Activated CD8-positive, alpha-beta T cell treated with anti-CD3 and anti-CD28 coated beads for 36 hours (primary cell): Measurements from ENCODE around the gene ADCY6. TPM values are rescaled to one million over a fixed set of nuclear protein-coding genes. Genes with fewer than 3 reads are reported as not detected.
"Not testable (repeated sequence)": the region's sequence is repeated elsewhere in the genome, so short reads cannot be mapped to it uniquely, and the experiment has no call there.

Source experiments
- ATAC-seq: fragments of 200-7000 bp; cut with Tn5 transposase; one replicate; pipeline ENCODE4 v1.10.0; 2021; ENCODE audit warnings: mild to moderate bottlenecking, moderate library complexity
- CTCF ChIA-PET: fragments of 350-600 bp; sonication (Branson Sonifier 250); formaldehyde crosslinking; loops from one replicate; lab custom pipeline; 2021; ENCODE audit warnings: antibody characterized with exemption; lab: Charles Lee
- POLR2A ChIA-PET: fragments of 350-600 bp; sonication (Branson Sonifier 250); formaldehyde crosslinking; loops from one replicate; lab custom pipeline; 2021; ENCODE audit warnings: antibody characterized with exemption; lab: Charles Lee
- DNase-seq: peaks from one replicate; pipeline ENCODE4 v3.0.0-alpha.2; 2020
- H3K27ac Mint-ChIP-seq: one replicate; pipeline ENCODE4 v1.8.0; 2021; ENCODE audit warnings: mild to moderate bottlenecking, mixed read lengths
- H3K27me3 Mint-ChIP-seq: one replicate; pipeline ENCODE4 v1.8.0; 2021; ENCODE audit warnings: mixed read lengths
- H3K36me3 Mint-ChIP-seq: one replicate; pipeline ENCODE4 v1.8.0; 2021; ENCODE audit warnings: low read depth, mixed read lengths
- H3K4me1 Mint-ChIP-seq: one replicate; pipeline ENCODE4 v1.8.0; 2021; ENCODE audit warnings: low read depth, mixed read lengths
- H3K4me3 Mint-ChIP-seq: one replicate; pipeline ENCODE4 v1.8.0; 2021; ENCODE audit warnings: mild to moderate bottlenecking, moderate library complexity, mixed read lengths
- H3K9me3 Mint-ChIP-seq: one replicate; pipeline ENCODE4 v1.8.0; 2021; ENCODE audit warnings: mixed read lengths
- CTCF ChIP-seq: fragments of 200-600 bp; IDR thresholded peaks from one replicate; pipeline ENCODE4 v1.8.0; 2022; ENCODE audit warnings: antibody characterized with exemption, mild to moderate bottlenecking
- intact Hi-C: fragments of 100-400 bp; cut with micrococcal nuclease; formaldehyde crosslinking; loops from one replicate; pipeline ENCODE4 v1.10.0; 2022
- microRNA-seq: library from miRNA; unstranded; fragments of <30 nt; microRNA quantifications from one replicate; pipeline ENCODE4 v1.2.0, GENCODE V29; 2022; ENCODE audit warnings: borderline microRNAs expressed, borderline replicate concordance
- total RNA-seq, 2 experiments: library from RNA; stranded (reverse); gene quantifications; one replicate each; pipeline ENCODE4 v1.2.3, GENCODE V29; 2021

Gene ADCY6
- total RNA-seq, 2 experiments from 2014 or later, result not detected

- no peak for ATAC-seq
- Mint-ChIP-seq H3K9me3 (no peaks in the 10 kb centered on the region), H3K4me3 (no peak overlapping the region), H3K36me3 (no peaks in the 10 kb centered on the region), H3K27me3 (peaks cover 4% of the 10 kb centered on the region), H3K27ac (no peak overlapping the region), H3K4me1 (no peaks in the 10 kb centered on the region)
- no peak for TF ChIP-seq CTCF
- ChIA-PET POLR2A (no interaction called here), CTCF (interaction anchor here (1.1 kb wide), 1 partner anchor 11 kb away, joined by 3 read pairs; no protein-coding TSS in a partner anchor)
- intact Hi-C loops, result no loop called here
- DNase-seq, result no peak
Observed at GRCh38 chr12:48728807-48729206, 60.1 kb downstream of the ADCY6 start.

DNA sequence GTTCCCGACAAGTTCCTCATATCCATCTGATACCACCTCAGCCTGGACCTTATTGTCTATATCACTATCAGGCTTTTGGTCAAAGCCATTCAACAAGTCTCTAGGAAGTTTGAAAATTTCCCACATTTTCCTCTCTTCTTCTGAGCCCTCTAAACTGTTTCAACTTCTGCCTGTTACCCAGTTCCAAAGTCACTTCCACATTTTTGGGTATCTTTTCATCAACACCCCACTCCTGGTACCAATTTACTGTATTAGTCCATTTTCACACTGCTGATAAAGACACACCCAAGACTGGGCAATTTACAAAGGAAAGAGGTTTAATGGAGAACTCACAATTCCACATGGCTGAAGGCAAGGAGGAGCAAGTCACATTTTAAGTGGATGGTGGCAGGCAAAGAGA lies 68.2 kb downstream of the ADCY6 start:
- H3K9me3 Mint-ChIP-seq, result peaks cover 16% of the 10 kb centered on the region
- intact Hi-C loops, H3K27me3 Mint-ChIP-seq: not testable (repeated sequence)

GRCh38 chr12:48720171-48720570 lies 68.7 kb downstream of the ADCY6 start:
- H3K27ac Mint-ChIP-seq, intact Hi-C loops, ATAC-seq, POLR2A ChIA-PET, CTCF ChIA-PET, H3K4me3 Mint-ChIP-seq, H3K27me3 Mint-ChIP-seq, H3K4me1 Mint-ChIP-seq, DNase-seq: not testable (repeated sequence)
- Mint-ChIP-seq H3K36me3 (peaks cover 17% of the 10 kb centered on the region), H3K9me3 (peaks cover 16% of the 10 kb centered on the region)

More for the DNA sequence above, 68.2 kb downstream of the ADCY6 start:
- H3K4me1 Mint-ChIP-seq, DNase-seq, H3K27ac Mint-ChIP-seq, ATAC-seq, CTCF ChIA-PET, H3K4me3 Mint-ChIP-seq, POLR2A ChIA-PET: not testable (repeated sequence)
- H3K36me3 Mint-ChIP-seq, result peaks cover 13% of the 10 kb centered on the region

DNA sequence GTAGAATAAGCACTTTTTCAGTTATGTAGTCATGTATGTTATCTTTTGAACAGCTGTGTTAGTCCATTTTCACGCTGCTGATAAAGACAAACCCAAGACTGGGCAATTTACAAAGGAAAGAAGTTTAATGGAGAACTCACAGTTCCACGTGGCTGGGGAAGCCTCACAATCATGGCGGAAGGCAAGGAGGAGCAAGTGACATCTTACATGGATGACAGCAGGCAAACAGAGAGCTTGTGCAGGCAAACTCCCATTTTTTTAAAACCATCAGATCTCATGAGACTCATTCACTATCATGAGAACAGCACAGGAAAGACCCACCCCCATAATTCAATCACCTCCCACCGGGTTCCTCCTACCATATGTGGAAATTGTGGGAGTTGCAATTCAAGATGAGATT lies 69.9 kb downstream of the ADCY6 start:
- H3K27me3 Mint-ChIP-seq, DNase-seq, intact Hi-C loops, H3K4me3 Mint-ChIP-seq, H3K27ac Mint-ChIP-seq, ATAC-seq, POLR2A ChIA-PET: not testable (repeated sequence)
- Mint-ChIP-seq H3K9me3 (peaks cover 16% of the 10 kb centered on the region), H3K4me1 (peaks cover 21% of the 10 kb centered on the region), H3K36me3 (peaks cover 26% of the 10 kb centered on the region)
- CTCF ChIA-PET, result interaction anchor here (1.4 kb wide), 1 partner anchor 10 kb away, joined by 3 read pairs; no protein-coding TSS in a partner anchor

- no peak for TF ChIP-seq CTCF
- Mint-ChIP-seq H3K36me3 (peaks cover 36% of the 10 kb centered on the region), H3K9me3 (peaks cover 16% of the 10 kb centered on the region), H3K27me3 (no peaks in the 10 kb centered on the region), H3K27ac (peak overlapping the region; percentile 97), H3K4me3 (peak overlapping the region; percentile 94), H3K4me1 (peaks cover 31% of the 10 kb centered on the region)
- POLR2A ChIA-PET, result interaction anchor here (0.8 to 4.5 kb wide), 7 partner anchors 14 to 518 kb away, joined by 3 to 34 read pairs (median 3); partner anchors contain the start of genes DDX23 and KANSL2
- CTCF ChIA-PET, result interaction anchor here (0.8 kb wide), 2 partner anchors 33 to 35 kb away, joined by 3 read pairs; no protein-coding TSS in a partner anchor
- DNase-seq (no peak), ATAC-seq (no peak)
- intact Hi-C loops, result no loop called here
Observed at GRCh38 chr12:48717252-48717695, 71.6 kb downstream of the ADCY6 start.

- H3K27ac Mint-ChIP-seq, result peak within 1 kb of the TSS; percentile 97
- intact Hi-C loops, result no loop called here
- no peaks in the 10 kb centered on the region for H3K27me3 Mint-ChIP-seq
- peak; percentile 94 for ATAC-seq
- ChIA-PET CTCF (interaction anchor here (0.8 kb wide), 1 partner anchor 34 kb away, joined by 3 read pairs; no protein-coding TSS in a partner anchor), POLR2A (interaction anchor here (0.6 to 4.5 kb wide), 13 partner anchors 10 to 517 kb away, joined by 3 to 34 read pairs (median 3); partner anchors contain the start of genes DDX23, KANSL2 and TUBA1B)
- peaks cover 32% of the 10 kb centered on the region for H3K4me1 Mint-ChIP-seq
- peak within 1 kb of the TSS; percentile 94 for H3K4me3 Mint-ChIP-seq
- H3K36me3 Mint-ChIP-seq, result peaks cover 40% of the 10 kb centered on the region
- TF ChIP-seq CTCF, result no peak
- DNase-seq, result peak; percentile 100
- H3K9me3 Mint-ChIP-seq, result peaks cover 16% of the 10 kb centered on the region
Observed at GRCh38 chr12:48716493-48717251, 72.2 kb downstream of the ADCY6 start, which contains the start of gene CCNT1. CCNT1 (minus strand) TSS chr12:48716707; CDS start chr12:48716675, 32 bp downstream.

Small RNA genes within 50 kb of the gene (microRNA-seq; reads per million reads assigned to microRNA genes)
- not detected for gene MIR4701

Other genes with a start within 250 kb of the ADCY6 start
- not detected for gene LALBA, start 219.0 kb downstream of the ADCY6 start, total RNA-seq
- gene KANSL2, start 106.9 kb downstream of the ADCY6 start, total RNA-seq, result 10 to 100 TPM; 45.9 to 47.3 TPM
- gene CCNT1, start 72.4 kb downstream of the ADCY6 start, total RNA-seq, result 10 to 100 TPM; 68.7 to 73.8 TPM
- 1 to 10 TPM; 7.7 to 8.2 TPM for gene CACNB3, start 29.4 kb upstream of the ADCY6 start, total RNA-seq
- gene DDX23, start 63.1 kb upstream of the ADCY6 start, total RNA-seq, result 10 to 100 TPM; 84.5 to 95.6 TPM
- gene RND1, start 76.8 kb upstream of the ADCY6 start, total RNA-seq, result 1 to 10 TPM; 2.3 to 3.2 TPM
- 100 to 1,000 TPM in 1 of 2 experiments, 10 to 100 TPM in 1; 96.2 to 100 TPM for gene FKBP11, start 136.4 kb upstream of the ADCY6 start, total RNA-seq
- 10 to 100 TPM; 58.3 to 67.6 TPM for gene ARF3, start 168.4 kb upstream of the ADCY6 start, total RNA-seq
- gene WNT10B, start 182.6 kb upstream of the ADCY6 start, total RNA-seq, result under 1 TPM; 0.72 to 0.92 TPM
- not detected for gene WNT1, start 189.2 kb upstream of the ADCY6 start, total RNA-seq
- gene DDN, start 210.3 kb upstream of the ADCY6 start, total RNA-seq, result 1 to 10 TPM in 1 of 2 experiments, under 1 TPM in 1; 0.72 to 1.2 TPM
- gene PRKAG1, start 229.7 kb upstream of the ADCY6 start, total RNA-seq, result 10 to 100 TPM; 43.3 to 47.3 TPM